Measurements from ENCODE around the gene TEKT5. TPM values are rescaled to one million over a fixed set of nuclear protein-coding genes. Genes with fewer than 3 reads are reported as not detected.

TEKT5 gene
- total RNA-seq, 1 donor from 2014 or later, result 1.0 TPM

DNA sequence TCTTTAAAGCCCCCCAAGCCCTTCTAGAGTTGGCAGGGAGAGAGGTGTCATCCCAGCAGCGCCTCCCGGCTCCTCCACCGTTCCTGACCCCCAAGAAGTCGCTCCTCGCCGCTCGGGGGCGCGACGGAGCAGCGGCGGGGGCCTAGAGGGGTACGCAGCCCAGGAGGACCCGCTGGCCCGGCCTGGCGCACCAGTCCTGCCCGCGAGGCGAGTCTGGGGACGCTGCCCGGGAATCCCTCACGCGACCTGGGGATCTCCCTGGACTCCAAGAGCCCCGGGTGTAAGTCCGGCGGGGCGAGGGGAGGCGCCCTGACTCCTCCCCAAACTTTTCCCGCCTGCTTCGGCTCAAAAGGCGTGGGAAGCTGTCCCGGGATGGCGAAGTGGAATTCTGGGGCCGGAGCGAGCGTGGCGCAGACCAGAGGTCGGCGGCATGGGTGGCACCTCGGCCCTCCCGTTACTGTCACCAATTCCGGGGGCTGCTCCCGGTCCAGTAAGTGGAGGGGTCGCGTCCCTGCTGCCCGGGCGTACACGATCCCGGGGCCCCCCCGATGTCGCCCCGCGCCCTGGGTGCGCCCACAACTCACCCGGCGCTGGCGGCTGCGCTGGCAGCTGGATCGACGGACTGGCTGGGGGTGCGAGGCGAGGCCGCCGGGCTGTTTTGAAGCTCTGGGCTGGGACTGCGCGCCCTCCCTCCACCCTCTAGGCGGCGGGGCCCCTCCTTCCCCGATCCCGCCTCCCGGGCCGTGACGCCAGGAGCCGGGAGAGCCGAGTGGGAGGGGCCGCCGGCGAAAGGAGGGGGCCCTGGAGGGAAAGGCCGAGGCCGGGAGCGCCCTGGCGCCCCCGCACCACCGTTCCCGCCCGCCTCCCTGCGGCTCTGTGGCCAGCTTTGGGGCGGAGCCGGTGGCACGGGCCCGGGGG lies 114.5 kb downstream of the TEKT5 start, which contains the start of gene EMP2:
Gene EMP2, minus strand, starts transcription at position 634 of the 918 bp plus-strand sequence. CDS start 32,981 bp downstream, outside the sequence.
- Mint-ChIP-seq H3K4me3 (peak within 1 kb of the TSS; percentile 75), H3K27me3 (ENCODE audit: low read depth) (no peaks in the 10 kb centered on the region), H3K4me1 (peaks cover 55% of the 10 kb centered on the region), H3K36me3 (no peaks in the 10 kb centered on the region), H3K27ac (peak within 1 kb of the TSS; percentile 87), H3K9me3 (peaks cover 4% of the 10 kb centered on the region)
- peak; percentile 61 to 77 for DNase-seq (ENCODE audit: low spot score in 2 of 2, unreplicated experiment in 2 of 2)
- TF ChIP-seq, protein P1, sequence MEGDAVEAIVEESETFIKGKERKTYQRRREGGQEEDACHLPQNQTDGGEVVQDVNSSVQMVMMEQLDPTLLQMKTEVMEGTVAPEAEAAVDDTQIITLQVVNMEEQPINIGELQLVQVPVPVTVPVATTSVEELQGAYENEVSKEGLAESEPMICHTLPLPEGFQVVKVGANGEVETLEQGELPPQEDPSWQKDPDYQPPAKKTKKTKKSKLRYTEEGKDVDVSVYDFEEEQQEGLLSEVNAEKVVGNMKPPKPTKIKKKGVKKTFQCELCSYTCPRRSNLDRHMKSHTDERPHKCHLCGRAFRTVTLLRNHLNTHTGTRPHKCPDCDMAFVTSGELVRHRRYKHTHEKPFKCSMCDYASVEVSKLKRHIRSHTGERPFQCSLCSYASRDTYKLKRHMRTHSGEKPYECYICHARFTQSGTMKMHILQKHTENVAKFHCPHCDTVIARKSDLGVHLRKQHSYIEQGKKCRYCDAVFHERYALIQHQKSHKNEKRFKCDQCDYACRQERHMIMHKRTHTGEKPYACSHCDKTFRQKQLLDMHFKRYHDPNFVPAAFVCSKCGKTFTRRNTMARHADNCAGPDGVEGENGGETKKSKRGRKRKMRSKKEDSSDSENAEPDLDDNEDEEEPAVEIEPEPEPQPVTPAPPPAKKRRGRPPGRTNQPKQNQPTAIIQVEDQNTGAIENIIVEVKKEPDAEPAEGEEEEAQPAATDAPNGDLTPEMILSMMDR (IDR thresholded peaks at IDR 0.05; ENCODE audit: unreplicated experiment), result no peak

DNA sequence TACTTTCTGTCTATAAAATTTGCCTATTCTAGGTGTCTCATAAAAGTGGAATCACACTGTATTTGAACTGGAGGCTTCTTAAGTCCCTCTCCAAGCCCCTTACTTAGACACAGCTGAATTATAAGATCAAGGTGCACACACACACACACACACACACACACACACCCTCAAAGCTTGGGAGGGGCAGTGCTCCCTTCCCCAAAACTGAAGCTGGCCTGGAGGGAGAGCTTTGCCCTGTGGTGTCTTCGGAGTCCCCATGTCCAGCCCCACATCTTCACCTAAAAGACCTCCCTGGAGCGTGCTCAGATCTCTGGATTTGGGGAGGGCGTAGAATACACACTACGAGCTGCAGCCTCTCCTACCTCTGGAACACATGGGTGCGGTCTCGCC lies 115.2 kb downstream of the TEKT5 start:
- TF ChIP-seq, protein P1 (IDR thresholded peaks at IDR 0.05; ENCODE audit: unreplicated experiment), result no peak
- H3K4me3 Mint-ChIP-seq, result peak overlapping the region; percentile 73
- H3K27me3 Mint-ChIP-seq (ENCODE audit: low read depth), result no peaks in the 10 kb centered on the region
- H3K27ac Mint-ChIP-seq, result peak overlapping the region; percentile 87
- H3K4me1 Mint-ChIP-seq, result peaks cover 55% of the 10 kb centered on the region
- H3K36me3 Mint-ChIP-seq, result no peaks in the 10 kb centered on the region
- peaks cover 4% of the 10 kb centered on the region for H3K9me3 Mint-ChIP-seq
- no peak for DNase-seq (ENCODE audit: low spot score in 2 of 2, unreplicated experiment in 2 of 2)

DNA sequence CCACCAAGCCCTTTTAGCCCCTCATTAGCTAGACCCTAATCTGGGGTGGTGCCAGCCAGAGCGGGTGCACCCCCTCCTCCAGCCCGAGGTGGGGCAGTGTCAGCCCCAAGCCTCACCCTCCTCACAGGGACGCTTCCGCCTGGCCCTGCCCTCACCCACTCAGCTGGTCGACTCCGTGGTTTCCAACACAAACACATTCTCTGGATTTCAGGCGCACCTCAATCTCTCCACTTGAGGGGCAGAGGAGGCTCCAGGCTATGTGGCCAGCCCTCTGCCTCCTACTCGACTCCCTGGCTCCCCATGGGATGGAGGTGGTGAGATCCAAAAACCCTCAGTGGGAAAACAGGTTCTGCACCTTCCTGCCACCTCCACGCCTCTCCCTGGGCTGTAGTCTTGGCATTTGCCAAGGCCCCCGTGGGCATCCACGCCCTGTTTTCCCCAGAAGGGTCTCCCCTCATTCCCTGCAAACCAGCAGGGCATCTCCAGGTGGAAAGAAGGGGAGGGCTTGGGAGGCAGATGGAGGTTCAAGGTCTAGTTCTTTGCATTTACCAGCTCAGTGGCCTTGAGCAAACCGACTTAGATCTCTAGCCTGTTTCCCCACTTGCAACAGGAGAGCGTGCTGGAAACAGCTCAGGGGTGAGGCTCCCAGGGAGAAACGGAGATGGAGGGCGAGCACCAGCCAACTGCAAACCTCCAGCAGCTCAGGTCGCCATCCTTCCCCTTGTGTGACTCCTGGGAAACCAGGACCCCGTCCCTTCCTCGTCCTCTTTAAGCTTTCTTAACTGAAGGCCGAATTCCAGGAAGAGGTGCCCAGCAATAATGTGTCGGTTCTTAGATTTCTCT lies 116.0 kb downstream of the TEKT5 start:
- H3K36me3 Mint-ChIP-seq, result no peaks in the 10 kb centered on the region
- TF ChIP-seq, protein P1 (IDR thresholded peaks at IDR 0.05; ENCODE audit: unreplicated experiment), result no peak
- peak overlapping the region; percentile 91 for H3K27ac Mint-ChIP-seq
- peak overlapping the region; percentile 73 for H3K4me3 Mint-ChIP-seq
- H3K4me1 Mint-ChIP-seq, result peaks cover 55% of the 10 kb centered on the region
- DNase-seq (ENCODE audit: low spot score in 2 of 2, unreplicated experiment in 2 of 2), result no peak
- peaks cover 4% of the 10 kb centered on the region for H3K9me3 Mint-ChIP-seq
- H3K27me3 Mint-ChIP-seq (ENCODE audit: low read depth), result no peaks in the 10 kb centered on the region

Other genes with a start within 250 kb of the TEKT5 start
- 50.7 to 53.8 TPM (median 51.0 TPM) in 3 replicates for gene EMP2, start 114.3 kb downstream of the TEKT5 start, total RNA-seq
- gene NUBP1, start 48.9 kb upstream of the TEKT5 start, total RNA-seq, result 18.1 to 23.0 TPM (median 20.5 TPM) in 3 replicates
- gene TVP23A, start 123.9 kb upstream of the TEKT5 start, total RNA-seq, result 9.5 to 9.9 TPM (median 9.8 TPM) in 3 replicates
- gene CIITA, start 182.3 kb upstream of the TEKT5 start, total RNA-seq, result 0.20 TPM in 2 of 3 replicates, not detected in the other
- gene DEXI, start 247.5 kb upstream of the TEKT5 start, total RNA-seq, result 31.2 to 33.0 TPM (median 31.5 TPM) in 3 replicates
- 40.5 to 44.9 TPM (median 43.3 TPM) in 3 replicates for gene CLEC16A, start 249.6 kb upstream of the TEKT5 start, total RNA-seq